ENCODE results near the gene CFAP73. TPM values are rescaled to one million over a fixed set of nuclear protein-coding genes. Genes with fewer than 3 reads are reported as not detected.

The CFAP73 gene
- polyA plus RNA-seq, 1 of the 3 experiments (the other 2 are of a cell fraction): not detected

DNA sequence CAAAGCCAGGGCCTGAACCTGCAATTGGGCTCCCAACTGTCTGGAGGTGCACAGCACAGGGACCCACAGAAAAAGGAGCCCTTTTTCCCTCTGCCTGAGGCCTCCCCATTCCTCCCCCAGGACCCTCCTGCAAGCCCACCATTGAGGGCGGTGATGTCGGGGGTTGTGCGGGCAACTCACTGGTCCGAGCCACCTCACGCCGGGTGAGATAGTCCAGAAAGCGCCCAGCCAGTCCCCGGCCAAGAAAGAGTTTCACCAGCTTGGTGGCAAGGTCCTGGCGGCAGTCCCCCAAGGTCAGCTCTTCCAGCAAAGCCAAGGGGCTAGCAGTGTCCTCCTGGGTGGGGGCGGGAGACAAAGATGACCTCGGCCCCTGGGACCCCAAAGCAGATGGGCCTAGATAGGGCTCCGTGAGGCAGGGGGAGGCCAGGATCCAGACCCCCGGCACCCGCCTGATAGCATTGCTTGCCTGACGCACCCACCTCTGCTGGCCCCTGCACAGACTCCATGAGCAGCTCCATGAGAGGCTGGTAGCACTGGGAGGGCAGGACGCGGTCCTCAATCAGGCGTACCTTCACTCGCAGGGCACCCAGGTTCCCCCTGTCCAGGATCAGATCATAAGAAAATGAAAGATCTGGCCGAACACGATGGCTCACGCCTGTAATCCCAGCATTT, 33.9 kb upstream of the CFAP73 start:
- H3K36me3 ChIP-seq (replicated peaks in 1 of 2; ENCODE audit: control insufficient read depth in 1 of 2, insufficient read depth in 2 of 2, low read length in 1 of 2): no peaks in the 10 kb centered on the region
- no peak overlapping the region for H3K4me3 ChIP-seq (ENCODE audit: low read depth in 2 of 2, low read length in 1 of 2)
- WGBS (ENCODE audit: low lambda C conversion rate): 66% methylated on average over 17 of the region's 22 CpGs
- no peak overlapping the region for H2AFZ ChIP-seq (ENCODE audit: low read depth)
- ChIA-PET POLR2A (no interaction called here), CTCF (interaction anchor here (1.4 to 1.7 kb wide), 5 partner anchors 17 to 123 kb away, joined by 3 to 10 read pairs (median 4); no protein-coding TSS in a partner anchor)
- no peaks in the 10 kb centered on the region for H3K27me3 ChIP-seq (ENCODE audit: insufficient read depth)
- no peak overlapping the region for H3K27ac ChIP-seq (ENCODE audit: low read depth in 2 of 2, low read length in 1 of 2)
- no peak overlapping the region for H3K4me2 ChIP-seq
- no peak for DNase-seq
- no peaks in the 10 kb centered on the region for H3F3A ChIP-seq (replicated peaks; ENCODE audit: insufficient read depth)
- H3K9ac ChIP-seq: no peak overlapping the region
- no peaks in the 10 kb centered on the region for H3K9me2 ChIP-seq
- H3K4me1 ChIP-seq (ENCODE audit: control insufficient read depth in 1 of 2, insufficient read depth in 2 of 2, low read depth in 1 of 2, low read length in 1 of 2): peaks cover 0 to under 1% of the 10 kb centered on the region in 2 experiments; a peak in 1 of 4 replicates
- H4K20me1 ChIP-seq (ENCODE audit: insufficient read depth): no peaks in the 10 kb centered on the region
- H3K79me2 ChIP-seq (ENCODE audit: insufficient read depth): no peaks in the 10 kb centered on the region
- TF ChIP-seq, protein P1, sequence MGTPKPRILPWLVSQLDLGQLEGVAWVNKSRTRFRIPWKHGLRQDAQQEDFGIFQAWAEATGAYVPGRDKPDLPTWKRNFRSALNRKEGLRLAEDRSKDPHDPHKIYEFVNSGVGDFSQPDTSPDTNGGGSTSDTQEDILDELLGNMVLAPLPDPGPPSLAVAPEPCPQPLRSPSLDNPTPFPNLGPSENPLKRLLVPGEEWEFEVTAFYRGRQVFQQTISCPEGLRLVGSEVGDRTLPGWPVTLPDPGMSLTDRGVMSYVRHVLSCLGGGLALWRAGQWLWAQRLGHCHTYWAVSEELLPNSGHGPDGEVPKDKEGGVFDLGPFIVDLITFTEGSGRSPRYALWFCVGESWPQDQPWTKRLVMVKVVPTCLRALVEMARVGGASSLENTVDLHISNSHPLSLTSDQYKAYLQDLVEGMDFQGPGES (IDR thresholded peaks at IDR 0.05; ENCODE audit: low read depth, low read length): no peak
- TF ChIP-seq, protein P2, sequence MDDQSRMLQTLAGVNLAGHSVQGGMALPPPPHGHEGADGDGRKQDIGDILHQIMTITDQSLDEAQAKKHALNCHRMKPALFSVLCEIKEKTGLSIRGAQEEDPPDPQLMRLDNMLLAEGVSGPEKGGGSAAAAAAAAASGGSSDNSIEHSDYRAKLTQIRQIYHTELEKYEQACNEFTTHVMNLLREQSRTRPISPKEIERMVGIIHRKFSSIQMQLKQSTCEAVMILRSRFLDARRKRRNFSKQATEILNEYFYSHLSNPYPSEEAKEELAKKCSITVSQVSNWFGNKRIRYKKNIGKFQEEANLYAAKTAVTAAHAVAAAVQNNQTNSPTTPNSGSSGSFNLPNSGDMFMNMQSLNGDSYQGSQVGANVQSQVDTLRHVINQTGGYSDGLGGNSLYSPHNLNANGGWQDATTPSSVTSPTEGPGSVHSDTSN (IDR thresholded peaks at IDR 0.05): no peak
- TF ChIP-seq, protein P3, sequence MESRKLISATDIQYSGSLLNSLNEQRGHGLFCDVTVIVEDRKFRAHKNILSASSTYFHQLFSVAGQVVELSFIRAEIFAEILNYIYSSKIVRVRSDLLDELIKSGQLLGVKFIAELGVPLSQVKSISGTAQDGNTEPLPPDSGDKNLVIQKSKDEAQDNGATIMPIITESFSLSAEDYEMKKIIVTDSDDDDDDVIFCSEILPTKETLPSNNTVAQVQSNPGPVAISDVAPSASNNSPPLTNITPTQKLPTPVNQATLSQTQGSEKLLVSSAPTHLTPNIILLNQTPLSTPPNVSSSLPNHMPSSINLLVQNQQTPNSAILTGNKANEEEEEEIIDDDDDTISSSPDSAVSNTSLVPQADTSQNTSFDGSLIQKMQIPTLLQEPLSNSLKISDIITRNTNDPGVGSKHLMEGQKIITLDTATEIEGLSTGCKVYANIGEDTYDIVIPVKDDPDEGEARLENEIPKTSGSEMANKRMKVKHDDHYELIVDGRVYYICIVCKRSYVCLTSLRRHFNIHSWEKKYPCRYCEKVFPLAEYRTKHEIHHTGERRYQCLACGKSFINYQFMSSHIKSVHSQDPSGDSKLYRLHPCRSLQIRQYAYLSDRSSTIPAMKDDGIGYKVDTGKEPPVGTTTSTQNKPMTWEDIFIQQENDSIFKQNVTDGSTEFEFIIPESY (IDR thresholded peaks at IDR 0.05; ENCODE audit: borderline replicate concordance, low read depth): no peak
- no peak for TF ChIP-seq ELF1 (IDR thresholded peaks at IDR 0.05)
- TF ChIP-seq FOXM1 (IDR thresholded peaks at IDR 0.05; ENCODE audit: low read depth): no peak
- TF ChIP-seq, protein P4, sequence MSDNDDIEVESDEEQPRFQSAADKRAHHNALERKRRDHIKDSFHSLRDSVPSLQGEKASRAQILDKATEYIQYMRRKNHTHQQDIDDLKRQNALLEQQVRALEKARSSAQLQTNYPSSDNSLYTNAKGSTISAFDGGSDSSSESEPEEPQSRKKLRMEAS (IDR thresholded peaks at IDR 0.05; ENCODE audit: low read depth): no peak
- TF ChIP-seq, protein P5, sequence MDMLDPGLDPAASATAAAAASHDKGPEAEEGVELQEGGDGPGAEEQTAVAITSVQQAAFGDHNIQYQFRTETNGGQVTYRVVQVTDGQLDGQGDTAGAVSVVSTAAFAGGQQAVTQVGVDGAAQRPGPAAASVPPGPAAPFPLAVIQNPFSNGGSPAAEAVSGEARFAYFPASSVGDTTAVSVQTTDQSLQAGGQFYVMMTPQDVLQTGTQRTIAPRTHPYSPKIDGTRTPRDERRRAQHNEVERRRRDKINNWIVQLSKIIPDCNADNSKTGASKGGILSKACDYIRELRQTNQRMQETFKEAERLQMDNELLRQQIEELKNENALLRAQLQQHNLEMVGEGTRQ (IDR thresholded peaks at IDR 0.05; ENCODE audit: borderline replicate concordance, low read depth, low read length): no peak
- no peak for TF ChIP-seq TCF12 (IDR thresholded peaks at IDR 0.05)
- no peak for TF ChIP-seq RFX5 (IDR thresholded peaks at IDR 0.05; ENCODE audit: low read length)
- no peak for TF ChIP-seq EP300 (IDR thresholded peaks at IDR 0.05; ENCODE audit: borderline replicate concordance in 1 of 2, low read depth in 1 of 2, low read length in 1 of 2)
- TF ChIP-seq RAD21 (IDR thresholded peaks at IDR 0.05; ENCODE audit: low read length): no peak
- TF ChIP-seq TEAD4 (IDR thresholded peaks at IDR 0.05; ENCODE audit: borderline replicate concordance, insufficient read depth): no peak
- TF ChIP-seq, protein P6, sequence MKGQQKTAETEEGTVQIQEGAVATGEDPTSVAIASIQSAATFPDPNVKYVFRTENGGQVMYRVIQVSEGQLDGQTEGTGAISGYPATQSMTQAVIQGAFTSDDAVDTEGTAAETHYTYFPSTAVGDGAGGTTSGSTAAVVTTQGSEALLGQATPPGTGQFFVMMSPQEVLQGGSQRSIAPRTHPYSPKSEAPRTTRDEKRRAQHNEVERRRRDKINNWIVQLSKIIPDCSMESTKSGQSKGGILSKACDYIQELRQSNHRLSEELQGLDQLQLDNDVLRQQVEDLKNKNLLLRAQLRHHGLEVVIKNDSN (IDR thresholded peaks at IDR 0.05; ENCODE audit: borderline replicate concordance, low read depth): no peak
- no peak for TF ChIP-seq EZH2phosphoT487 (IDR thresholded peaks at IDR 0.05; ENCODE audit: borderline replicate concordance, low read depth)
- no peak for TF ChIP-seq NRF1 (IDR thresholded peaks at IDR 0.05; ENCODE audit: low read depth, low read length)
- TF ChIP-seq TAF1 (IDR thresholded peaks at IDR 0.05; ENCODE audit: borderline replicate concordance, low read depth, low read length): no peak
- no peak for TF ChIP-seq GABPA (IDR thresholded peaks at IDR 0.05; ENCODE audit: low read depth)
- TF ChIP-seq POLR2AphosphoS5 (IDR thresholded peaks at IDR 0.05; ENCODE audit: low read depth, low read length): no peak
- no peak for TF ChIP-seq NFIC (IDR thresholded peaks at IDR 0.05; ENCODE audit: borderline replicate concordance)
- H3K9me3 ChIP-seq: no peaks in the 10 kb centered on the region

Data from SK-N-SH (cell line).